ENCODE data around the gene DPYD.

The DPYD gene

GRCh38 chr1:97920832-97921571 lies at the start of gene DPYD:
DPYD (minus strand) TSS chr1:97921034; CDS start chr1:97920922, 112 bp downstream.
- DNase-seq = peak; percentile 14

- no peak for DNase-seq
These were observed 39.6 kb upstream of the DPYD start for GRCh38 chr1:97960470-97960869.

- no peak for DNase-seq
These were observed 26.9 kb upstream of the DPYD start for GRCh38 chr1:97947695-97948094.

GRCh38 chr1:97943354-97943753 lies 22.5 kb upstream of the DPYD start:
- DNase-seq = no peak

- no peak for DNase-seq
These were observed 21.6 kb upstream of the DPYD start for GRCh38 chr1:97942161-97943123.

GRCh38 chr1:97938285-97938642 lies 17.4 kb upstream of the DPYD start:
- no peak for DNase-seq

- no peak for DNase-seq
These were observed 16.1 kb upstream of the DPYD start for GRCh38 chr1:97936976-97937375.

- DNase-seq = no peak
These were observed 13.7 kb upstream of the DPYD start for GRCh38 chr1:97934491-97934890.

- no peak for DNase-seq
These were observed 9.3 kb upstream of the DPYD start for GRCh38 chr1:97929874-97930851.

- DNase-seq = no peak
These were observed 5.3 kb upstream of the DPYD start for GRCh38 chr1:97926017-97926708.

- no peak for DNase-seq
These were observed 4.3 kb upstream of the DPYD start for GRCh38 chr1:97925151-97925550.

- no peak for DNase-seq
These were observed 3.0 kb upstream of the DPYD start for GRCh38 chr1:97923811-97924210.

- no peak for DNase-seq
These were observed 480 bp downstream of the DPYD start for GRCh38 chr1:97920276-97920831.

- DNase-seq = no peak
These were observed 1.1 kb downstream of the DPYD start for GRCh38 chr1:97919585-97920261.

- no peak for DNase-seq
These were observed 1.9 kb downstream of the DPYD start for GRCh38 chr1:97918961-97919360.

GRCh38 chr1:97913506-97914139 lies 7.2 kb downstream of the DPYD start:
- no peak for DNase-seq

GRCh38 chr1:97911266-97912215 lies 9.3 kb downstream of the DPYD start:
- DNase-seq = no peak

- DNase-seq = no peak
These were observed 11.6 kb downstream of the DPYD start for GRCh38 chr1:97909266-97909665.

- DNase-seq = no peak
These were observed 12.9 kb downstream of the DPYD start for GRCh38 chr1:97907886-97908285.

Measured in GOT3 (cell line).